ENCODE measurements around the gene OR1J4.

GRCh38 chr9:122506964-122507363 lies 12.0 kb upstream of the OR1J4 start:
- TF ChIP-seq CTCF (IDR thresholded peaks at IDR 0.05) (no peak), POLR2AphosphoS5 (IDR thresholded peaks at IDR 0.05) (no peak), POLR2A (IDR thresholded peaks at IDR 0.05; ENCODE audit: low read depth) (no peak)

Data from esophagus muscularis mucosa (tissue), 3 donors.